HG03521 (cell line): Measurements from ENCODE around the gene OR2AT4.
"Not testable (repeated sequence)": the region's sequence is repeated elsewhere in the genome, so short reads cannot be mapped to it uniquely, and the experiment has no call there.

ENCODE experiments used
- ATAC-seq: cut with Tn5 transposase; IDR thresholded peaks from one replicate; pipeline ENCODE4 v1.9.1; 2021; ENCODE audit warnings: mild to moderate bottlenecking, moderate library complexity; ENCODE audit not compliant: unreplicated experiment

OR2AT4 gene

DNA sequence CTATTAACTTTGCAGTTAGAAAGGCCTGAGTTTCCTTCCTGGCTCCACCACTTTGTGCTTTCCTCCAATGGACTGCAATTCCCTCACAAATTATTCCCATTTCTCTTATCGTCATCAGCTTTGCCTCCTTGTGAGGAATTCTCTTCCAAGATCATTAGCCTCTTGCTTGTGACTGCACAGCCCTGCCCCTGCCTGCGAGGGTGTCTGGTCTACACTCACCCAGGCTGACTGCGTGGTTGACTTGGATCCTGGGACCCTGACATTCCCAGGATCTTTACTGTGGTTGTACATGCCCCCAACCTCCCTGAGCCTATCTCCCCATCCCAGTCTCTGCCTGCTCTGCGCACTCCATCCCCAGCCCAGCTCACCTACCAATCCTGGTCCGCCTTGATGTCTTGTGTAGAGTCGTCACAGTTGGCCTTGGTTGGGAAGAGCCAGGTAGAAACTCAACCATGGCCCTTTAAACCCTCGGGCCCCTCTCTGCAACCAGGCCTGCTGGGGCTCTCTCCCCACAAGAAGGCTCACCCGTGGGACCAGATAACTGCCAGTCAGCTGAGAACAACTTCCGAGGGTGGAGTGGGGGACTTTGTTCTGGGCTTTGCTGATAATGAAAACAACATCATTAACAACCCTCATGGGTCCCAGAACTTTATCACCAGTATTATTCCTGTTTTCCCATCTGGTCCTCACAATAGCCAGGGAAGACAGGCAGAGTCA is at the start of gene OR2AT4:
Gene OR2AT4 (minus strand): TSS at position 421 of the 717 bp plus-strand sequence.
- no peak for ATAC-seq

DNA sequence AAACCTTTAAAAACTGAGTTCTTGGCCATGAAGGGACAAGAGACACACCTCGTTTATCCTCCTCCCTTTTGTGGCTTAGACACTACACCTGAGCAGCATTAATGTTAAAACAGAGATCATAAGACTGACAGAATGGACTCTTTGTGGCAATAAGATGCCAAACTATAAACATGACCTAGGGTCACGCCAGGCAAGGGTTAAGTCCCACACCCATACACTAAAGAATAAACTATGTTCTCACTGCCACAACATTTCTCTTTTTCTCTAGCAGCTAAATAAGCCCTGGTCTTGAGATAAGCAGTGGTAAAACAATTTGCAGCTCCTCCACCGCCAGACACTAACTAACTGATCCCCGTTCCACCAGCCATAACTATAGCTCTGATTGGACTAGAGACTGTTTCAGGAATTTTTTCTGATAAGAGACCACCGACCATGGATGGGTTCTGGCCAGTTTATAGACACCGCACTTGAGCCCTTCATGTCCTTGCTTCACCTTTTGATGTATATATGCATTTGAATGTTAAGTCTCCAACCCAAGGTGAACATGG is 49.4 kb upstream of the OR2AT4 start:
- no peak for ATAC-seq

DNA sequence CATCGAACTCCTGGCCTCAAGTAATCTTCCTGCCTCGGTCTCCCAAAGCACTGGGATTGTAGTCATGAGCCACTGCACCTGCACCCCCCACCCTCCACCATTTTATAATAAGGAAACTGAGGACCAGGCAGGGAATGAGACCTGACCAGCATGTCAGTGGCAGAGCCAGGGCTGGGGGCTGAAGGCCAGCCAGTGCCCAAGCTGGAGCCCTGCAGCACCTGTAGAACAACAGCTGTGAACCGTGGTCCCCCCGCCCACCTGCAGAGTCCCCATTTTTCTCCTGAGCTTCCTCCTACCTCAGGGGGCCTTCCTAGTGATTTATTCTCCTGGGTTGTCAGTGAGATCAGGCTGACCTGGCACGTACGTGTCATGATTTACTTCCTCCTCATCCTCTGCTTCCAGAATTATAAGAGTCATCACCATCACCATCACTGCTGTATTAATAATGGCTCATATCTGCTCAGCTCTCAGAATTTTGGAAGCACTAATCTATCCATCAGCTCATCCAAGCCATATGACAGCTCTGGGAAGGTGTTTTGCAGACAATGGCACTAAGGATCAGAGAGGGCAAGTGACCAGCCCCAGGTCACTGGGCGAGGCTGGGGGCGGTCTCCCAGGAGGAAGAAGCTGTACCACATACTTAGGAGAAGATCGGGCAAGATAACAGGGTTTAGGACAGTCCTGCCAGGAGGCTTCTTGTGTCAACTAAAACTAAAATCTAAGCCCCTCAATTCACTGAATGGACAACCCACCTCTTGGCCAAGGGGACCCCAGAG is 48.7 kb upstream of the OR2AT4 start:
- ATAC-seq: no peak

DNA sequence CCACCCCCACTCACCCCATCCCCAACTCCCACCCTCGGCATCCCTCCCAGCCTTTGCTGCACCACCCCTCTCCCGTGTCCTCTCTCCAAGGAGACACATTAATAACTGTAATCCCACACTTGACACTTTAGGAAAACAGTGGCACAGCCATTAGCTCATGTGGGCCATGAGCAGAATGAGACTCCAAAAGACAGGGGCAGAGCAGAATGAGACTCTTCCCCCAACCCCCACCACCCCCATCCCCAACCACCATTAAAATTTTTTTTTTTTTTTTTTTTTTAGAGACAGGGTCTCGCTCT is 48.0 kb upstream of the OR2AT4 start:
- ATAC-seq: no peak

DNA sequence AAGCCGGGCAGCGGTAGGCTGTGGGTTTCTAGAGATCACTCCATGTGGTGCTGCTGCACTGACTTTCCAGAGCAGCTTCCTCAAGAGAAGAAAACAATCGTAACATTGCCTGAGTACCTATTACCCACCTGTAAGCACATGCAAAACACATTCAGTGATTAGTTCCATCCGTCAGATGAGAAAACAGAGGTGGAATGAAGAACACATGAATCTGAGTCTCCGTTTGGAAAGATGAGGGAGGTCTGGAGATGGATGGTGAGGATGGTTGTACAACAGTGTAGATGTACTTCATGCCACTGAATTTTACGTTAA is 46.7 kb upstream of the OR2AT4 start:
- no peak for ATAC-seq

DNA sequence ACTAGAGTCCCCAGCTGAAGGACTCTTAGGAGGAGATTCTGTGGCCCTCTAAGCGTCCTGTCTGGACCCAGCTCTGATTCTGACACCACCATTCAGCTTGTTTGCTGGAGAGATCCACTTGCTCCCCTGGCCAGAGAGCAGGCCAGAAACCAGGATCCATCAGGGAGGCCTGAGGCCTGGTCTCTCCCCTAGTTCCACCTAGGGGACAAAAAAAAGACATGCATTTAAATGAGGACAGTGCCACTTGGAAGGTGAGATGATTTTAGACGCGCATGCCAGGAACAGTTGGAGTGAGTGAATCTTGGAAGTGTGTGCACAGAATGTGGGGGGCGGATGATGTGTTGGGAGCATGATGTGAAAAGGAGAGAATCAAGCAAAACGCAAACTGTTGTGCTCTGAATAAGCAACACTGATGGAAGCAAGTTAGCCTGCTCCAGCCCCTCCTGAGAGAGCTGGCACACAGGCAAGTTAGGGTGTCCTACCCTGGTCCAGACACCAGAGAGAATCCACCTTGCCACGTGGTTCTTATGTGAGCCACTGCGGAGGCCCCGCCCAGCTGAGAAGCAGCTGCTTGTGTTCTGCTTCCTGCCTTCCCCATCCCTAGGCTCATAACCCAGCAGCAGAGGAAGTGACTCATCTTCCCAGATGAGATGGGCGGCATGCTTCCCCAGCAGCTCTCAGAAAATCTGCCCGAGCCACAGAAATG is 46.2 kb upstream of the OR2AT4 start:
- ATAC-seq: no peak

DNA sequence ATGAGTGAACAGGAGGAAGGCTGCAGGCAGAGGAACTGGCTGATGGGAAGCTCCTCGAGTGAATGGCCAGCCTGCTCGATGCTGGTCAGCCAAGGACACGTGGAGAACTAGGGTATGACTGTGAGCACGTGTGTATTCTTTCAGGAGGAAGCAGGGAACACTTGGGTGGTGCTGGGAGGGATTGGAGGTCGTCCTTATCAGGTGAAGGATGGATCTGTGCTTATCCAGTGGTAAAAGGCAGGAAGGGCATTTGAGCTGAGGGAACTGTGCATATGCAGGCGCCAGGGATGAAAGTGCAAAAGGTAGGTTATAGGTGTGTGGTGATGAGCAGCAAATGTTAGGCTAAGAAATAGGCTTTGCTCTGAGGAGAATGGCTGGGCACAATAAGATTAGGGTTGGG is 44.5 kb upstream of the OR2AT4 start:
- ATAC-seq: no peak

DNA sequence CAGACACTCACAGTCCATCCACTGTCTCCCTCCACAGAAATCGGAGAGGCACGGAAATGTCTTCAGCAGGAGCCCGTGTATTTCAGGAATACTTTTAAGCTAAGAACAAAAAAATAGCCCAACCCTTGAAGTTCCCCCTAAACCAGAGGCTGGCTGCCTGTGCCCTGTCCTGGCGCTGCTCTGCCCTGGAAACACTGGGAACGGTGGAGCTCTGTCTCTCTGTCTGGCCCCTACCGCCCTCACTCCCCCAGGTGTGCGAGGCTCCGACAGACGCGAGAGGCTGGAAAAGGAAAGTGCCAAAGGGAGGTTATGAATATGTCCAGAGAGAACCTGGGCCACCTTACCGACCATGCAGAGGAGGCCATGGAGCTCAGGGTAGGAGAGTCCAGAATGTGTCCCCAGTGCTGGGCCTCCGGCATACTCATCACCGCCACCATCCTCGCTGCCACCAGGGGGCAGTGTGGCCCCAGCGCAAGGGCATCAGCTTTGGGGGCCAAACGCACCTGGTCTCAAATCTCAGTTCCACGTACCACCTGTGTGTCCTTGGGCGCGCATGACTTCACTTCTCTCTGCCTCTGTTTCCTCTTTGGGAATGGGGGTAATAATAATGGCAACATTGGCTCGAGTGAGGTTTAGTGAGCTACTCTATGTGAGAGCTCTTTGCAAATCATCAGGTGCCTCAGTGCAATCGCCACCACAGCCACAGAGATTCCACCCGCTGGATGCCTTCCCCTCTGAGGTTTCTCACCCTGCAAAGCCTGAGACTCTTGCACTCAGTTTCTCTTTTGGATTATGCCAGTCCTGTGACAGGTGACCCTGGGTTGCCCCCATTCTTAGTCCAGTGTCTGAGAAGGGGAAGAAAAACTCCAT is 43.8 kb upstream of the OR2AT4 start:
- ATAC-seq: no peak

DNA sequence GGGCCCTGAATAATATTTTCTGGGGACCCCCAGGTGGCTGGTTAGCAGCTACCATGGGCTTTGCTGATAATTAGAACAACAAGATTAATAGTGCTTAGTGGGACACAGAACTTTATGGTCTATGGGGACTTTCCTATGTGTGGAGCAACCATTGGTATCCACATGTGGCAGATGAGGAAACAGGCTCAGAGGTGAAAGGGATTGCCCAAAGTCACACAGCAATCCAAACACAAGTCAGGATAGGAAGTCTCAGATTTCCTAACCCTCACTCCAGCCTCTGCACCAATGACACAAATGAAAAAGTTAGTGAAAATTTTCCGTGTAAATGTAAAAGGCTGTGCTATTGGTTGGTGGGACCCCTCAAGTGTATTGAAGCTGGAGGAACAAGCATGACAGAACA is 39.0 kb upstream of the OR2AT4 start:
- ATAC-seq: no peak

DNA sequence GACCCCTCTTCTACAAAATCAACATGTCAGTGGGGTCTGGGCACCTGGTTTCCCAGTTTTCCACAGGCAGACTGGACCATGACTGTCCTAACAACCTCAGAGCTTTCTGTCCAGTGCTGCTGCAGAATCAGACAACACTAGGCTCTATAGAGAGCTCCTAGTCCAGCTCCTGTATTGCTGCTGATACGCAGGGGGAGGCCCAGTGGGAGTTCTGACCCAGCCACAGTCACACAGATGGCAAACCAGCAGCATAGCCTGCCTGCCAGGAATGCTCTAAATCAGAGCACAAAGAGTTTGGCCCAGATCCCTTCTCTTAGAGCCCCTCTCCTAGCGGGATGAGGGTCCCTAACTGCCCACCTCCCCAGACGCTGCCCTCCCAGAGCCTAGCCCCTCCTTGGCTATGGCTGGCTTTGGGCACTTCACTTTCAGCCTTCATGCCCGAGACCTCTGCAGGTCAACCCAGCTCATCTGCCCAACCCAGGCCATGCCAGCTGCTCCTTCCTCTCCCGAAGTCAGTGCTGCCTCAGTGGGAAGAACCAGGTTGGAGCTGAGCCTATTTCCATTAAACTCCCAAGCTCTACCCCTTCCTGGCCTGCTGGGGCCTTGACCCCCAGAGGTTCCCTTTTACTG is 38.5 kb upstream of the OR2AT4 start:
- ATAC-seq: no peak

DNA sequence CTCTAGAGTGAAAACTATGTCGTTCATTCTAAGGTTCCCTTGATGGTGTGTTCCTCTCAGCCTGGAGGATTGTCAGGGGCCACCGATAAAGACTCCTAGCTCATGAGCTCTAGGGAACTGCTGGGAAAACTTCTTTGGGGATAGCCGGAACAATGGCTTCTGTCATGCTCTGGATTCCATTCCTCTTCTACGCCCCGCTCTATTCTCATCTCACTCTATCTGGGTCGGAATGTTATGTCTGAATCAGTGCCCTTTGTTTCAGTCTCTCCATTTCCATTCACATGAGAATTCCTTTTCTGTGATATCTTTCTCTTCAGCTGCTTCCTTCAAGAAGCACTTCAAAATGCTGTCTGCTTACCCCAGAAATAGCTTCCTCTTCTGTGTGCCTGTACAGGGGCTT is 37.3 kb upstream of the OR2AT4 start:
- no peak for ATAC-seq

DNA sequence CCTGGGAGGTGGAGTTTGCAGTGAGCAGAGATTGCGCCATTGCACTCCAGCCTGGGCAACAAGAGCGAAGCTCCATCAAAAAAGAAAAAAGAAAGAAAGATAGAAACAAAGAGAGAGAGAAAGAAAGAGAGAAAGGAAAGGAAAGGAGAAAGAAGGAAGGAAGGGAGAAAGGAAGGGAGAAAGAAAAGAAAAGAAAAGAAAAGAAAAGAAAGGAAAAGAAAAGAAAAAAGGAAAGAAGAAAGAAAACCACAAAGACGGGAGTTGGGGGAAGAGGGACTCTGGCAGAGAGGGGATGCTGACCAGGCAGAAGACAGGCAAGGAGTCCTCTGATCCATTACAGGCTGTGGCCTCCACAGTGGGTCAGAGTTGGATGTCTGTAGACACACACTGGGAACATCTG is 35.4 kb upstream of the OR2AT4 start:
- ATAC-seq: no peak

DNA sequence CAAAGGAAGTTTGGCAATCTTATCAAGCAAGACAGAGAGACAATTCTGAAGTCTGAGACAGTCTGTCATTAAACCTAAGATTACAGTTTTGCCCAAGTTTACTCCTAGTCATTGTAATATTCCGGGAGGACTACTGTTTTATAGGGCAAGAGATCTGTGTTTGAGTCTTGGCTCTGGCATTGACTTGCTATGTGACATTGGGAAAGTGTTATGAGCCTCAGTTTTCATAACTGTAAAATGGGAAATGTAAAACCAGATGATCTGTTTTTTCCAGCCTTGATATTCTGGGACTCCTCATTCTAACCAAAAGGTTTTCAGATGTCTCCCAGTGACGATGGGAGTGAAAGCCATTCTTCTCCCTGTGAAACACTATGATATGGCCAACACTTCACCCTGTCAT is 29.9 kb upstream of the OR2AT4 start:
- ATAC-seq: no peak

DNA sequence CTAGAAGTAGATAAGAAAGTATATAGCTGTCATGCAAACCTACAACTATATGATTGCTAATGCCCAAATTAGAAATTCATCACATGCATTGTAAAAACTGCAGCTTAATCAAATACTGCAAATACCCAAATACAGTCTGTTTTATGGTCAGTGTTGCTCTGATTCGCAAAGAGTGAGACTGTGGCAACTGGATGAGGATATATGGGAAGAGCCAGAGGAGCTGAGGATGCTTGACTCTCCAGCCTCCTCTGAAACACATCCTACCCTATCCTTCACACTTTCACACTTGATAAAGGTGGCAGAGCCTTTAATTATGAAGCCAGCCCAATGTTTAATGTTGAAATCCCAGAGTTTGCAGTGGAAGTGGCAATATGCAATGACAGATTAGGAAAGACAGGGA is 21.9 kb upstream of the OR2AT4 start:
- ATAC-seq: no peak

DNA sequence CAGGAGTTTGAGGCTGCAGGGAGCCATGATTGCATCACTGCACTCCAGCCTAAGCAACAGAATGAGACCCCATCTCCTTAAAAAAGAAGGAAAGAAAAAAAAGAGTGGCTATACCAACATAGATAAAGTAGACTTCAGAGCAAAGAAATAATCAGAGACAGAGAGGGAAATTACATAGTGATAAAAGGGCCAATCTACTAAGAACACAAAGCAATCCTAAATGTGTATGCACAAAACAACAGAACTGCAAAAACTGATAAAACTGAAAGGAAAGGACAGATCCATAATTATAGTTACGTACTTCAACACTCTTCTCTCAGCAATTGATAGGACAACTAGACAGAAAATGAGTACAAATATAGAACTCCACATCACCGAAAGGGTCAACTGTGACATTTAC is 17.8 kb upstream of the OR2AT4 start:
- ATAC-seq: no peak

DNA sequence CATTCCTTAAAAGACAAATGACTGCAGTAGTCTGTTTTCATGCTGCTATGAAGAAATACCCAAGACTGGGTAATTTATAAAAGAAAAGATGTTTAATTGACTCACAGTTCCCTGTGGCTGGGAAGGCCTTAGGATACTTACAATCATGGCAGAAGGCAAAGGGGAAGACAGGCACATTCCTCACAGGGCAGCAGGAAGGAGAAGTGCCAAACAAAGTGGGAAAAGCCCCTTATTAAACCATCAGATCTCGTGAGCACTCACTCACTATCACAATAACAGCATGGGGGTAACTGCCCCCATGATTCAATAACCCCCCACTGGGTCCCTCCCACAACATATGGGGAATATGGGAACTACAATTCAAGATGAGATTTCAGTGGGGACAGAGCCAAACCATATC is 16.4 kb upstream of the OR2AT4 start:
- no peak for ATAC-seq

DNA sequence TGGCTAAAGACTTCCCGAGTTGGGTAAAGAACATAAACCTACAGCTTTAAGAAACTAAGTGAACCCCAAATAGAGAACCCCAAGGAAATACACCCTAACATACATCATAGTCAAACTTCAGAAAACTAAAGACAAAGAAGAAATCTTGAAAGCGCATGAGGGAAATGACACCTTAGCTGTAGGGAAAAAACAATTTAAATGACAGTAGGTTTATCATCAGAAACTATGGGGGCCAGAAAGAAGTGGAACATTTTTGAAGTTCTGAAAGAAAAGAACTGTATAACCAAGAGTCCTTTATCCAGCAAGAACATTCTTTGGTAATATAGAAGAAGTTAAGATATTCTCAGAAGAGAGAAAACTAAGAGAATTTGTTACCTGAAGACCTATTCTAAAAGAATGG is 15.5 kb upstream of the OR2AT4 start:
- ATAC-seq: no peak

DNA sequence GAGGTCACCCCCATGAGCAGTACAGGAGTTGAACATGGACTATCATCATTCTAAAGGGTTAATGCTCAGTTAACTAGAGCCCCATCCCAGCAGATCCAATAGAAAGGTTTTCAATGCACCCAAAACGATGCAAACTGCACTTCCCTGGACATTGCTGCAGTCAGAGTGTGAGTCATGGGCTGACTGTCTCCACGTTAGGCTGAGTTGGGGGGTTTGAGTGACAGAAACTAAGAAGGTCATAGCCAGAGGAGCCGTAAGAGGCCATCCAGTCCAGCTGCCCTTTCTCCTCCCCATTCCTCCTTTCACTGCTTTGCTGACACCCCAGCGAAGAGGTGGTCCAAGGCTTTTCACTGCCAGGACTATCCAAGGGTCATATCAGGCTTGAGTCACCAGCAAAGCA is 10.5 kb upstream of the OR2AT4 start:
- no peak for ATAC-seq

DNA sequence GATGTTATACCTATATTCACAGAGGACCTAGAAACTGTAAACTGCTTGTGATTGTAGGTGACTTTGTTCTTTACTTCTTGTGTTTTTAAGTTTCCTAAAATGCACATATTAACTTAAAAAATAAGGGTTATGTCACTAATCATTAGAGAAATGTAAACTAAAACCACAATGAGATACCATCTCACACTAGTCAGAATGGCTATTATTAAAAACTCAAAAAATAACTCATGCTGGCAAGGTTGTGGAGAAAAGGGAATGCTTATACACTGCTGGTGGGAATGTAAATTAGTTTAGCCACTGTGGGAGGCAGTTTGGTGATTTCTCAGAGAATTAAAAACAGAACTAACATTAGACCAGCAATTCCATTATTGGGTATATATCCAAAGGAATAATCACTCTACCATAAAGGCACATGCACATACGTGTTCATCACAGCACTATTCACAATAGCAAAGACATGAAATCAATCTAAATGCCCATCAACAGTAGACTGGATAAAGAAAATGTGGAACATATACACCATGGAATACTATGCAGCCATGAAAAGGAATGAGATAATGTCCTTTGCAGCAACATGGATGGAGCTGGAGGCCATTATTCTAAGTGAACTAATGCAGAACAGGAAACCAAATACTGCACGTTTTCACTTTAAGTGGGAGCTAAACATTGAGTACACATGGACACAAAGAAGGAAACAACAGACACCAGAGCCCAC is 9.4 kb upstream of the OR2AT4 start:
- ATAC-seq: not testable (repeated sequence)

DNA sequence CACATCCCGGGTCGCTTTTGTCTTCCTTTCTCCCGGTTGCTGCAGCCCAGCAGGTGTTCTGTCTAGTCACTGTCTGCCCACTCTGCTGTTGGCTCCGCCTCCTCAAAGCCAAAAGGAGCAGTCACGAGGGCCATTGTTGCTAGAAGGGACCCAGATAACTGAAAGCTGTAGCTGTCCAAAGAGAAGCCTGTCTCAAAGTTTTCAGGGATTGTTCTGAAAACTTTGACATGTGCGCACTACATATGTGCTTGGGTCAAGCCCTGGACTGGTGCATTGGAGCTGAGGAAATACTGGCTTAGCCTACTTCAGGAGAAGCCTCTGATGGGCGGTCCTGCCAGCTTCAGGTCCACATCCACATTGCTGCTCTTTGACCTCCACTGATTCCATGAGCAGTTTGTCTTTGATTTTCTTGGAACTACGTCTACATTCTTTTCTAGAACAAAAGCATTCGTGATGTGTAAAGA is 8.8 kb upstream of the OR2AT4 start:
- no peak for ATAC-seq
